ENCODE measurements around the gene LINC00305. TPM values are rescaled to one million over a fixed set of nuclear protein-coding genes. Genes with fewer than 3 reads are reported as not detected.

The LINC00305 gene
- total and polyA plus RNA-seq, 4 experiments from 2014 or later, result not detected

DNA sequence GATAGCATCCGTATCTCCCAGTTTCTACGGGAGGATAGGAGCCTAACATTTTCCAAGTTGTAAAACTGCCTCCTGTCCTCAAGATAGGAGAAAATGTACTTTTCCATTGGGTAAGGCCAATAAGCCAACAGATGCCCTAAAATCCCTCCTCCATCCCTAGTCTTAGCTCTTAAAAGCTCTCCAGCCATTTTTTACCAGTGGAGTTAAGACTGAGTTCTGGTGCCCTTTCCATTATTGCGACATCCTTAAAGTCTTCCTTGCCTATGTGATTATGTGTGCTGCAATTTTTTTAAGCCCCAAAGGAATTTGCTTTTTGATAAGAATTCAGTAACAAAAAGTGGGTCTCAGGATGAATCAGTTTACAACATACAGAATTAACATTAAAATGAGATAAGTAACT lies 33.0 kb downstream of the LINC00305 start:
- H3K4me1 Mint-ChIP-seq, result no peaks in the 10 kb centered on the region

DNA sequence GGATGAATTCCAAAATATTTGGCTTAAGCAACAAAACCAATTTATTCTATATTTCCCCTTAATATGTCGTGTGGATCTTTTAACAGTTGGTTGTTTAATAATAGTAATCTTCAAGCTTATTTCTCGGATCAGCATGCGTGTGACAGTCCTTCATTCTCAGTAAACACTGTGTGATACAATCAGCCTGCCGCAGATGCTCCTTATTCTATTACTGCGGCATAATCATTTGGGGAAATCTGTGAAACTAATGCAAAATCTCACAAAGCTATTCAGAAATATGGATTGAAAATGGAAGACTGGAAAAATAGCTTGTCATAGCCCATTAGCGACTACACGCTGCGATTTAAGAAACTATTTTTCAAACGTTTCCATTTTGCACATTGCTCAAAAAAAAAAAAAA lies 36.9 kb downstream of the LINC00305 start:
- Mint-ChIP-seq H3K27me3 (no peaks in the 10 kb centered on the region), H3K27ac (no peak overlapping the region), H3K4me1 (no peaks in the 10 kb centered on the region), H3K9me3 (peaks cover 0 to 3% (median 0%) of the 10 kb centered on the region in 8 donors), H3K36me3 (no peaks in the 10 kb centered on the region), H3K4me3 (no peak overlapping the region)
- ChIA-PET CTCF (ENCODE audit: partially characterized antibody) (no interaction called here), POLR2A (ENCODE audit: partially characterized antibody) (no interaction called here)
- Histone ChIP-seq H3K36me3 (ENCODE audit: insufficient read depth, low read length) (no peaks in the 10 kb centered on the region), H3K9me3 (ENCODE audit: control insufficient read depth in 1 of 2, low read length in 2 of 2) (no peaks in the 10 kb centered on the region), H3K4me3 (ENCODE audit: low read length in 2 of 2) (no peak overlapping the region), H3K4me1 (ENCODE audit: insufficient read depth, low read length) (no peaks in the 10 kb centered on the region), H3K27ac (ENCODE audit: low read depth, low read length) (no peak overlapping the region), H3K27me3 (ENCODE audit: insufficient read depth, low read length) (no peaks in the 10 kb centered on the region)
- intact Hi-C loops (cut with micrococcal nuclease), result no loop called here
- DNase-seq, result no peak

More for the DNA sequence above, 33.0 kb downstream of the LINC00305 start:
- no peak overlapping the region for H3K4me3 Mint-ChIP-seq
- Histone ChIP-seq H3K9me3 (ENCODE audit: control insufficient read depth in 1 of 2, low read length in 2 of 2) (no peaks in the 10 kb centered on the region), H3K4me1 (ENCODE audit: insufficient read depth, low read length) (no peaks in the 10 kb centered on the region), H3K4me3 (ENCODE audit: low read length in 2 of 2) (no peak overlapping the region), H3K27ac (ENCODE audit: low read depth, low read length) (no peak overlapping the region), H3K36me3 (ENCODE audit: insufficient read depth, low read length) (no peaks in the 10 kb centered on the region), H3K27me3 (ENCODE audit: insufficient read depth, low read length) (no peaks in the 10 kb centered on the region)
- intact Hi-C loops (cut with micrococcal nuclease), result no loop called here
- CTCF ChIA-PET (ENCODE audit: partially characterized antibody), result no interaction called here
- DNase-seq, result no peak
- H3K27ac Mint-ChIP-seq, result no peak overlapping the region
- peaks cover 0 to 3% (median 0%) of the 10 kb centered on the region in 8 donors for H3K9me3 Mint-ChIP-seq
- POLR2A ChIA-PET (ENCODE audit: partially characterized antibody), result no interaction called here
- H3K36me3 Mint-ChIP-seq, result no peaks in the 10 kb centered on the region
- no peaks in the 10 kb centered on the region for H3K27me3 Mint-ChIP-seq

DNA sequence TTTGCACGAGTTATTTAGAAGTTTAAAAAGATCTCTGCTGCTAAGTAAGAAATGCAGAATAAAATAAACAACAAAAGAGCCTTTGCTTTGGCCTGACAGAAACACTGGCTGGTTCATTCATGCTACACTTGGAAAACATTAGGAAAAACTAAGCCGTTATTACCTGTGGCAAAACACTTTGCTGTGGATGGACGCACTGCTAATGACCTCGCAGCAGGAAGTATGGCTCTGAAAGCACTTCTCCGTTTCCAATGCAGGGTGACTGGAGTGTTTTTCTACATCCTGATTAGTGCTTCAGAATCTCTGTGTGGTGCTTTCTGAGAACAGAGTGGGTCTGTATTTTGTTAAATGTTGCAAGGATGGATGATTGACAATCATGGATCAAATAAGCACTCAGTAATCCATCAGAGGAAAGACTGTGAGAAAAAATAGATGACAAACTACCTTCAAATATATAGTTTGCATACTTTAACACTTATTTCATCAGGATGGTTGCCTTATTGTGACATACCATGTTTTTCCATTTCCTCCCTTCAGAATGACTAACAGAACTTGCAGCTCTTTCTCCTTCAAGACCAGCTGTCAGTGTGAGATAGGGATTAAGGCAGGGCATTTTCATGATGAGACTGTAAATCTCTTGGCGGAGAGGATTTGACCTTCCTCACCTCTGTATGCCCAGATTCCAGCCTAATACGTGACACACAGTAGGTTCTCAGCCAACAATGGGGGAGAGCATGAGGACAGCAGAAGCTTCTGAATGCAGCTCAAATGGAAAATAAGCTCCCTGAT lies 38.0 kb downstream of the LINC00305 start:
- POLR2A ChIA-PET (ENCODE audit: partially characterized antibody), result no interaction called here
- Mint-ChIP-seq H3K4me3 (no peak overlapping the region), H3K9me3 (peaks cover 0 to 3% (median 0%) of the 10 kb centered on the region in 8 donors), H3K27me3 (no peaks in the 10 kb centered on the region), H3K36me3 (no peaks in the 10 kb centered on the region), H3K27ac (no peak overlapping the region), H3K4me1 (no peaks in the 10 kb centered on the region)
- intact Hi-C loops (cut with micrococcal nuclease), result no loop called here
- no peaks in the 10 kb centered on the region for H3K9me3 ChIP-seq (ENCODE audit: control insufficient read depth in 1 of 2, low read length in 2 of 2)
- no peaks in the 10 kb centered on the region for H3K36me3 ChIP-seq (ENCODE audit: insufficient read depth, low read length)
- H3K4me3 ChIP-seq (ENCODE audit: low read length in 2 of 2), result no peak overlapping the region
- no peaks in the 10 kb centered on the region for H3K27me3 ChIP-seq (ENCODE audit: insufficient read depth, low read length)
- no peaks in the 10 kb centered on the region for H3K4me1 ChIP-seq (ENCODE audit: insufficient read depth, low read length)
- DNase-seq, result no peak
- H3K27ac ChIP-seq (ENCODE audit: low read depth, low read length), result no peak overlapping the region
- CTCF ChIA-PET (ENCODE audit: partially characterized antibody), result no interaction called here

DNA sequence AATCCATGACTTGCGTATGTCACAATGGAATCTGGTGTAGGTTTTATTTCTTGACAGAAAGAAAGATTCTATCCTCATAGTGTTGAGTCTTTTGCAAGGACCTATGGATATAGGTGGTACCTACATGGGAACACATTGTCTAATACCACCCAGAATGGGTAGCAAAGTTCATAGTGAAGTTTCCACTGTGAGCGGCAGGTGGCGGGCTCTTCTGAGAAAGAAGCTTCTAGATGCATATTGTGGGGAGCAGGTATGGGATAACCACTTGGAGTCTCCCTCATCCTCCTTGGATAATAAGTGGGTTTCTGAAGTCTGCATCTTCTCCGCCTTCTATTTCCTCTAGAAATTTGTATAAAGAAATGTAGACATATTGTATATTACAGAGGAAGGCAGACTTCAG lies 44.9 kb downstream of the LINC00305 start:
- ChIA-PET POLR2A (ENCODE audit: partially characterized antibody) (no interaction called here), CTCF (ENCODE audit: partially characterized antibody) (no interaction called here)
- Histone ChIP-seq H3K27ac (ENCODE audit: low read depth, low read length) (no peak overlapping the region), H3K4me1 (ENCODE audit: insufficient read depth, low read length) (no peaks in the 10 kb centered on the region), H3K4me3 (ENCODE audit: low read length in 2 of 2) (no peak overlapping the region), H3K36me3 (ENCODE audit: insufficient read depth, low read length) (no peaks in the 10 kb centered on the region), H3K27me3 (ENCODE audit: insufficient read depth, low read length) (no peaks in the 10 kb centered on the region), H3K9me3 (ENCODE audit: control insufficient read depth in 1 of 2, low read length in 2 of 2) (no peaks in the 10 kb centered on the region)
- intact Hi-C loops (cut with micrococcal nuclease), result no loop called here
- H3K36me3 Mint-ChIP-seq, result no peaks in the 10 kb centered on the region
- peaks cover 0 to 2% (median 0%) of the 10 kb centered on the region in 8 donors for H3K9me3 Mint-ChIP-seq
- no peak for DNase-seq
- no peak overlapping the region for H3K4me3 Mint-ChIP-seq
- no peak overlapping the region for H3K27ac Mint-ChIP-seq
- H3K4me1 Mint-ChIP-seq, result no peaks in the 10 kb centered on the region
- H3K27me3 Mint-ChIP-seq, result peaks cover 0 to 2% of the 10 kb centered on the region in 2 donors

DNA sequence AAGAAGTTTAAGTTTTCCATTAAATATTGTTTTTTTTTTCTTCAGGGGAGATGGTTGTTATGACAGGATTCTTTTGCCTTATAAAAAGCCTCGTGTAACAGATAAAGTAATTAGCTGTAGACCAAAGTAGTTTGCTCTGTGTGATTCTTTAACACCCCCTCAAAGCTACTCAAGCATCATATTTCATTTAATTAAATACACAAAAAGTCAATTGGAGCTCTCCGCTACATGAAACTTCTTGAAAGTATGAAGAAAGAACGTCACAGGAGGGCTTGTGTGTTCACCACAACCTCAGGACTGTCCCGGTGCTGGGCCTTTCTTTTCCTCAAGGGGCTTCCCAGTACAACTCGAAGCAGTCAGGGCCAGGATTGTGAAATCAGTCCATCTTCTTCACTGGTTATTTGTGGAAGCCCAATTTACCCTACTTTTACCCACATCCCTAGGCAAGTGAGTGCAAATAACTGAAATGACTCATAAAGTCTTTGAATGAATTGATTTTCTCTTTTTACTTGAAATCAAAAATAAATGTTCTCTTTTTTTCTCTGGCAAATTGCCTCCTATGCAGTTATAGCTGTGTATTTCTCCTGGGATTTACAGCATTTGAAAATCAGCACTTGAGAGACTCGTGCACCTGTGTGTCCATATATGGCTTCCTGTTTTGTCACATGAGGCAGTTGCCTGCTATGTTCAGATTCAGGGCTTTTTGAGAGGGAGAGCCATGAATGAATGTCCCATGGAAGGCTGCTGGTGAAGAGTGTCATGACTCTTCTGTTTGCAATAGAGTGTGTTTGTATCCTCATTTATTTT lies 48.6 kb downstream of the LINC00305 start:
- no peak overlapping the region for H3K27ac Mint-ChIP-seq
- POLR2A ChIA-PET (ENCODE audit: partially characterized antibody), result no interaction called here
- no peaks in the 10 kb centered on the region for H3K4me1 Mint-ChIP-seq
- peaks cover 0 to 2% (median 0%) of the 10 kb centered on the region in 8 donors for H3K9me3 Mint-ChIP-seq
- H3K36me3 Mint-ChIP-seq, result no peaks in the 10 kb centered on the region
- no peak for DNase-seq
- Histone ChIP-seq H3K4me3 (ENCODE audit: low read length in 2 of 2) (no peak overlapping the region), H3K27ac (ENCODE audit: low read depth, low read length) (no peak overlapping the region), H3K4me1 (ENCODE audit: insufficient read depth, low read length) (no peaks in the 10 kb centered on the region), H3K36me3 (ENCODE audit: insufficient read depth, low read length) (no peaks in the 10 kb centered on the region), H3K9me3 (ENCODE audit: control insufficient read depth in 1 of 2, low read length in 2 of 2) (no peaks in the 10 kb centered on the region), H3K27me3 (ENCODE audit: insufficient read depth, low read length) (no peaks in the 10 kb centered on the region)
- CTCF ChIA-PET (ENCODE audit: partially characterized antibody), result interaction anchor here (1.1 kb wide), 1 partner anchor 13 kb away, joined by 3 read pairs; no protein-coding TSS in a partner anchor
- intact Hi-C loops (cut with micrococcal nuclease), result no loop called here
- no peak overlapping the region for H3K4me3 Mint-ChIP-seq
- H3K27me3 Mint-ChIP-seq, result peaks cover 0 to 2% of the 10 kb centered on the region in 2 donors

DNA sequence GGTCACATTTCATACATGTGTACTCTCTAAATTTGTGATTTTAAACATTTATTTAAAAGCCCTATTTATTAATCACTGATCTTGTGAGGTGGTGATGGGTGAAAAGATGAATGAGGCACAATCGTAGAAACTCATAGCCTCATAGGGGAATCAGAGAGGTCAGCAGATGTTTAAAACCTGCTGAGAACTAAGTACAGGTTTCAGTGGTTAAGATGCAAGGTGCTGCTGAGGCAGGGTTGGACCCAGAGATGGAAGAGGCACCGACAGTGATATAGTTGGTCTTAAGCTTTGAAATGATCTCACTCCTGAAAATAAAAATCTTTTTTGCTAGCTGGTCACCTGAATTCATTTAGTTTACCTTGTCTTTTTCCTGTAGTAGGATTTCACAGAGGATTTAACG lies 49.6 kb downstream of the LINC00305 start:
- no peak for DNase-seq
- Mint-ChIP-seq H3K4me1 (no peaks in the 10 kb centered on the region), H3K27ac (no peak overlapping the region), H3K36me3 (no peaks in the 10 kb centered on the region), H3K9me3 (peaks cover 0 to 2% (median 0%) of the 10 kb centered on the region in 8 donors), H3K27me3 (peaks cover 0 to 2% of the 10 kb centered on the region in 2 donors), H3K4me3 (no peak overlapping the region)
- Histone ChIP-seq H3K4me3 (ENCODE audit: low read length in 2 of 2) (no peak overlapping the region), H3K27ac (ENCODE audit: low read depth, low read length) (no peak overlapping the region), H3K4me1 (ENCODE audit: insufficient read depth, low read length) (no peaks in the 10 kb centered on the region), H3K36me3 (ENCODE audit: insufficient read depth, low read length) (no peaks in the 10 kb centered on the region), H3K9me3 (ENCODE audit: control insufficient read depth in 1 of 2, low read length in 2 of 2) (no peaks in the 10 kb centered on the region), H3K27me3 (ENCODE audit: insufficient read depth, low read length) (no peaks in the 10 kb centered on the region)
- intact Hi-C loops (cut with micrococcal nuclease), result no loop called here
- CTCF ChIA-PET (ENCODE audit: partially characterized antibody), result interaction anchor here (1.1 kb wide), 1 partner anchor 12 kb away, joined by 3 read pairs; no protein-coding TSS in a partner anchor
- POLR2A ChIA-PET (ENCODE audit: partially characterized antibody), result no interaction called here

DNA sequence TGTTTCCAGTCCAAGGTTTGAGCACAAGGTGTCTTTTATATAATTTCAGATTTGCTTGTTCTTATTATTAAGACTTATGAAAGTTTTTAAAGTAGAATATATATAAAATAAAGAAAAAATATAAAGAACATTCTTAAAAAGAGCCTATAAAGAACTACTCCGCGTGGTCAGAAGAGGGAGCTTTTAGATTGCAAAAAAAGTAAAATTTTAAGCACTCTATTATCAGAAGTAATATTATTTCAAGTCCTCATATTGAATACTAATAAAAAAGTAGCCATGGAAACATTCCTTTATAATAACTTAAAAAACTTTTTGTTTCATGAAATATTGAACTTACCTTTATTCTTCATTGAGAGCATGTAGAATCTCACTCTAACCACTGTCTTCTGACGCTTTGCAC lies 51.4 kb downstream of the LINC00305 start:
- Histone ChIP-seq H3K36me3 (ENCODE audit: insufficient read depth, low read length) (no peaks in the 10 kb centered on the region), H3K27ac (ENCODE audit: low read depth, low read length) (no peak overlapping the region), H3K27me3 (ENCODE audit: insufficient read depth, low read length) (no peaks in the 10 kb centered on the region), H3K4me1 (ENCODE audit: insufficient read depth, low read length) (no peaks in the 10 kb centered on the region), H3K4me3 (ENCODE audit: low read length in 2 of 2) (no peak overlapping the region), H3K9me3 (ENCODE audit: control insufficient read depth in 1 of 2, low read length in 2 of 2) (no peaks in the 10 kb centered on the region)
- DNase-seq, result no peak
- H3K36me3 Mint-ChIP-seq, result no peaks in the 10 kb centered on the region
- intact Hi-C loops (cut with micrococcal nuclease), result no loop called here
- H3K9me3 Mint-ChIP-seq, result peaks cover 0 to under 1% (median 0%) of the 10 kb centered on the region in 8 donors
- POLR2A ChIA-PET (ENCODE audit: partially characterized antibody), result no interaction called here
- CTCF ChIA-PET (ENCODE audit: partially characterized antibody), result no interaction called here
- no peaks in the 10 kb centered on the region for H3K4me1 Mint-ChIP-seq
- H3K4me3 Mint-ChIP-seq, result no peak overlapping the region
- H3K27me3 Mint-ChIP-seq, result peaks cover under 1 to 3% of the 10 kb centered on the region in 2 donors
- no peak overlapping the region for H3K27ac Mint-ChIP-seq

All from CD4-positive, alpha-beta memory T cell (primary cell).